ENCODE results near the gene PITPNM1.
"Not testable (repeated sequence)": the region's sequence is repeated elsewhere in the genome, so short reads cannot be mapped to it uniquely, and the experiment has no call there.

The PITPNM1 gene

GRCh38 chr11:67504950-67505581 is at the start of gene PITPNM1:
Gene PITPNM1 (minus strand): TSS chr11:67505363. CDS start chr11:67504180, 1,183 bp downstream.
- no peak for DNase-seq

GRCh38 chr11:67551697-67552096 is 46.5 kb upstream of the PITPNM1 start:
- DNase-seq: not testable (repeated sequence)

- DNase-seq: no peak
Measured at GRCh38 chr11:67551127-67551526, 46.0 kb upstream of the PITPNM1 start.

- no peak for DNase-seq
Measured at GRCh38 chr11:67548555-67549110, 43.5 kb upstream of the PITPNM1 start.

GRCh38 chr11:67548112-67548511 is 42.9 kb upstream of the PITPNM1 start:
- not testable (repeated sequence) for DNase-seq

GRCh38 chr11:67545280-67545679 is 40.1 kb upstream of the PITPNM1 start:
- DNase-seq: no peak

- no peak for DNase-seq
Measured at GRCh38 chr11:67544616-67545242, 39.6 kb upstream of the PITPNM1 start.

- no peak for DNase-seq
Measured at GRCh38 chr11:67543585-67543984, 38.4 kb upstream of the PITPNM1 start.

GRCh38 chr11:67542971-67543370 is 37.8 kb upstream of the PITPNM1 start:
- DNase-seq: no peak

GRCh38 chr11:67542169-67542568 is 37.0 kb upstream of the PITPNM1 start:
- no peak for DNase-seq

- DNase-seq: no peak
Measured at GRCh38 chr11:67541198-67541597, 36.0 kb upstream of the PITPNM1 start.

- DNase-seq: no peak
Measured at GRCh38 chr11:67539550-67539949, 34.4 kb upstream of the PITPNM1 start.

GRCh38 chr11:67538823-67539505 is 33.8 kb upstream of the PITPNM1 start:
- DNase-seq: no peak

- no peak for DNase-seq
Measured at GRCh38 chr11:67538306-67538705, 33.1 kb upstream of the PITPNM1 start.

GRCh38 chr11:67535561-67535960 is 30.4 kb upstream of the PITPNM1 start:
- no peak for DNase-seq

- no peak for DNase-seq
Measured at GRCh38 chr11:67534070-67534679, 29.0 kb upstream of the PITPNM1 start.

- no peak for DNase-seq
Measured at GRCh38 chr11:67532889-67533288, 27.7 kb upstream of the PITPNM1 start.

- no peak for DNase-seq
Measured at GRCh38 chr11:67530282-67530592, 25.1 kb upstream of the PITPNM1 start.

- no peak for DNase-seq
Measured at GRCh38 chr11:67528376-67528775, 23.2 kb upstream of the PITPNM1 start.

- no peak for DNase-seq
Measured at GRCh38 chr11:67525275-67525976, 20.3 kb upstream of the PITPNM1 start.

- no peak for DNase-seq
Measured at GRCh38 chr11:67524480-67524808, 19.3 kb upstream of the PITPNM1 start.

- no peak for DNase-seq
Measured at GRCh38 chr11:67523556-67524479, 18.7 kb upstream of the PITPNM1 start.
